Endothelial cell of hepatic sinusoid (primary cell): ENCODE measurements around the gene BLM.
"Not testable (repeated sequence)": the region's sequence is repeated elsewhere in the genome, so short reads cannot be mapped to it uniquely, and the experiment has no call there.

Source experiments
- in situ Hi-C: cut with HindIII; loops from 2 replicates; pipeline ENCODE4 v1.10.0; 2017; ENCODE audit warnings: low sequenced_read_pairs

Gene BLM

GRCh38 chr15:90716976-90717821 is at the start of gene BLM:
TSS of gene BLM (plus strand) at chr15:90717346. CDS start at chr15:90747393, 30,047 bp downstream.
- in situ Hi-C loops = no loop called here

GRCh38 chr15:90667755-90668345 is 49.3 kb upstream of the BLM start:
- in situ Hi-C loops = not testable (repeated sequence)

GRCh38 chr15:90670631-90671030 is 46.5 kb upstream of the BLM start:
- in situ Hi-C loops = not testable (repeated sequence)

GRCh38 chr15:90671216-90671615 is 45.9 kb upstream of the BLM start:
- in situ Hi-C loops = no loop called here

GRCh38 chr15:90673357-90673756 is 43.8 kb upstream of the BLM start:
- in situ Hi-C loops = not testable (repeated sequence)

- in situ Hi-C loops = no loop called here
Observed at GRCh38 chr15:90674476-90674875, 42.7 kb upstream of the BLM start.

- in situ Hi-C loops = loop anchor here (5.0 kb wide), 1 partner anchor 63 kb away; no protein-coding TSS in a partner anchor
Observed at GRCh38 chr15:90675464-90675863, 41.7 kb upstream of the BLM start.

GRCh38 chr15:90677807-90678790 is 39.0 kb upstream of the BLM start:
- in situ Hi-C loops = loop anchor here (5.0 kb wide), 1 partner anchor 66 kb away; no protein-coding TSS in a partner anchor

- in situ Hi-C loops = loop anchor here (5.0 kb wide), 1 partner anchor 68 kb away; no protein-coding TSS in a partner anchor
Observed at GRCh38 chr15:90679959-90680358, 37.2 kb upstream of the BLM start.

- in situ Hi-C loops = no loop called here
Observed at GRCh38 chr15:90680371-90680935, 36.7 kb upstream of the BLM start.

- in situ Hi-C loops = no loop called here
Observed at GRCh38 chr15:90681056-90681455, 36.1 kb upstream of the BLM start.

- in situ Hi-C loops = no loop called here
Observed at GRCh38 chr15:90681480-90681879, 35.7 kb upstream of the BLM start.

GRCh38 chr15:90683371-90683770 is 33.8 kb upstream of the BLM start:
- in situ Hi-C loops = no loop called here

GRCh38 chr15:90683876-90684275 is 33.3 kb upstream of the BLM start:
- in situ Hi-C loops = no loop called here

- in situ Hi-C loops = no loop called here
Observed at GRCh38 chr15:90684281-90684680, 32.9 kb upstream of the BLM start.

GRCh38 chr15:90685591-90686434 is 31.3 kb upstream of the BLM start:
- in situ Hi-C loops = no loop called here

- in situ Hi-C loops = no loop called here
Observed at GRCh38 chr15:90686435-90687218, 30.5 kb upstream of the BLM start.

GRCh38 chr15:90689326-90689961 is 27.7 kb upstream of the BLM start:
- in situ Hi-C loops = not testable (repeated sequence)
